Smooth muscle cell (in vitro differentiated cells): ENCODE data around the gene NEUROD2. TPM values are rescaled to one million over a fixed set of nuclear protein-coding genes. Genes with fewer than 3 reads are reported as not detected.

Experiments used
- DNase-seq: peaks from one replicate; lab custom pipeline; 2025; ENCODE audit not compliant: unreplicated experiment; lab: John Stamatoyannopoulos, UW
- H2AFZ ChIP-seq: fragments of 200-600 bp; sonication (generic); 2 replicates; pipeline ENCODE4 v1.6.0; 2016; ENCODE audit warnings: antibody characterized with exemption, low read depth, mild to moderate bottlenecking
- H3F3A ChIP-seq: fragments of 200-600 bp; sonication (generic); 2 replicates; pipeline ENCODE4 v1.6.0; 2017; ENCODE audit warnings: antibody characterized with exemption, low read depth
- H3K27ac ChIP-seq: fragments of 200-600 bp; sonication (generic); 2 replicates; pipeline ENCODE4 v1.5.1; 2016; ENCODE audit warnings: low read depth, mild to moderate bottlenecking
- H3K27me3 ChIP-seq: fragments of 200-600 bp; sonication (generic); 2 replicates; pipeline ENCODE4 v1.6.1; 2016; ENCODE audit warnings: low read depth, mild to moderate bottlenecking
- H3K36me3 ChIP-seq: fragments of 200-600 bp; sonication (generic); 2 replicates; pipeline ENCODE4 v1.5.1; 2016; ENCODE audit warnings: low read depth
- H3K4me1 ChIP-seq: fragments of 200-600 bp; sonication (generic); 2 replicates; pipeline ENCODE4 v1.5.1; 2016; ENCODE audit warnings: low read depth
- H3K4me2 ChIP-seq: fragments of 200-600 bp; sonication (generic); 2 replicates; pipeline ENCODE4 v1.6.0; 2016; ENCODE audit warnings: mild to moderate bottlenecking
- H3K4me3 ChIP-seq: fragments of 200-600 bp; sonication (generic); 2 replicates; pipeline ENCODE4 v1.5.1; 2016; ENCODE audit warnings: mild to moderate bottlenecking
- H3K79me2 ChIP-seq: fragments of 200-600 bp; sonication (generic); 2 replicates; pipeline ENCODE4 v1.6.0; 2016; ENCODE audit warnings: low read depth, mild to moderate bottlenecking
- H3K9ac ChIP-seq: fragments of 200-600 bp; sonication (generic); 2 replicates; pipeline ENCODE4 v1.6.0; 2016; ENCODE audit warnings: low read depth
- H3K9me3 ChIP-seq: fragments of 200-600 bp; sonication (generic); replicated peaks from 2 replicates; pipeline ENCODE4 v1.5.1; 2016; ENCODE audit warnings: low read depth
- H4K20me1 ChIP-seq: fragments of 200-600 bp; sonication (generic); 2 replicates; pipeline ENCODE4 v1.6.0; 2016; ENCODE audit warnings: low read depth
- CTCF ChIP-seq: fragments of 200-600 bp; sonication (generic); IDR thresholded peaks from 2 replicates; pipeline ENCODE4 v1.5.1; 2017; ENCODE audit warnings: borderline replicate concordance, mild to moderate bottlenecking, antibody characterized with exemption; ENCODE audit not compliant: insufficient read depth, poor library complexity, severe bottlenecking
- WGBS: methylation state at CpG from one replicate; pipeline ENCODE4 v1.1.7; 2016; ENCODE audit warnings: low lambda C conversion rate; 5-methylcytosine and 5-hydroxymethylcytosine counted together
- polyA plus RNA-seq: library from polyadenylated mRNA; unstranded; fragments of >200 nt; fragmentation: Nextera tagmentation; extraction: Ambion mirVana; gene quantifications from 2 replicates; pipeline ENCODE4 v1.2.1, GENCODE V29; 2016
- total RNA-seq: library from RNA; depleted of rRNA; stranded (reverse); fragments of >200 nt; gene quantifications from 2 replicates; pipeline ENCODE4 v1.2.3, GENCODE V29; 2014

NEUROD2 gene
- total and polyA plus RNA-seq, 2 experiments from 2014 or later, result 0.19 TPM; not detected in 1

GRCh38 chr17:39562976-39563375 lies 44.7 kb downstream of the NEUROD2 start:
- no peaks in the 10 kb centered on the region for H3K27me3 ChIP-seq
- no peak overlapping the region for H3K4me2 ChIP-seq
- H3K4me3 ChIP-seq, result no peak overlapping the region
- no peaks in the 10 kb centered on the region for H3K4me1 ChIP-seq
- no peak for TF ChIP-seq CTCF
- no peaks in the 10 kb centered on the region for H3K79me2 ChIP-seq
- H2AFZ ChIP-seq, result no peak overlapping the region
- no peaks in the 10 kb centered on the region for H3K9me3 ChIP-seq
- DNase-seq, result no peak
- WGBS, result 75% methylated on average over 7 of the region's 7 CpGs
- no peak overlapping the region for H3K9ac ChIP-seq
- H3K36me3 ChIP-seq, result no peaks in the 10 kb centered on the region
- no peaks in the 10 kb centered on the region for H4K20me1 ChIP-seq
- no peak overlapping the region for H3K27ac ChIP-seq
- no peaks in the 10 kb centered on the region for H3F3A ChIP-seq

- TF ChIP-seq CTCF, result no peak
- no peaks in the 10 kb centered on the region for H3K79me2 ChIP-seq
- no peak overlapping the region for H3K4me3 ChIP-seq
- no peaks in the 10 kb centered on the region for H3F3A ChIP-seq
- H3K36me3 ChIP-seq, result no peaks in the 10 kb centered on the region
- H3K4me1 ChIP-seq, result no peaks in the 10 kb centered on the region
- DNase-seq, result no peak
- H3K27ac ChIP-seq, result no peak overlapping the region
- H3K27me3 ChIP-seq, result no peaks in the 10 kb centered on the region
- no peaks in the 10 kb centered on the region for H4K20me1 ChIP-seq
- no peak overlapping the region for H2AFZ ChIP-seq
- H3K9ac ChIP-seq, result no peak overlapping the region
- WGBS, result 87% methylated on average over 1 of the region's 1 CpG
- H3K4me2 ChIP-seq, result no peak overlapping the region
- H3K9me3 ChIP-seq, result no peaks in the 10 kb centered on the region
These were observed 45.3 kb downstream of the NEUROD2 start for GRCh38 chr17:39562395-39562794.

- Histone ChIP-seq H2AFZ (no peak overlapping the region), H3K36me3 (no peaks in the 10 kb centered on the region), H3K9me3 (no peaks in the 10 kb centered on the region), H3F3A (no peaks in the 10 kb centered on the region), H3K4me1 (no peaks in the 10 kb centered on the region), H3K9ac (no peak overlapping the region), H4K20me1 (no peaks in the 10 kb centered on the region), H3K79me2 (no peaks in the 10 kb centered on the region), H3K27me3 (no peaks in the 10 kb centered on the region), H3K4me2 (no peak overlapping the region), H3K4me3 (no peak overlapping the region), H3K27ac (no peak overlapping the region)
- DNase-seq, result no peak
- 83% methylated on average over 1 of the region's 1 CpG for WGBS
- no peak for TF ChIP-seq CTCF
These were observed 51.3 kb downstream of the NEUROD2 start for GRCh38 chr17:39556423-39556822.

- no peaks in the 10 kb centered on the region for H4K20me1 ChIP-seq
- no peak for DNase-seq
- 87% methylated on average over 2 of the region's 2 CpGs for WGBS
- no peak overlapping the region for H3K4me2 ChIP-seq
- no peaks in the 10 kb centered on the region for H3K79me2 ChIP-seq
- no peaks in the 10 kb centered on the region for H3K36me3 ChIP-seq
- H3K9ac ChIP-seq, result no peak overlapping the region
- H3K4me3 ChIP-seq, result no peak overlapping the region
- H3K27ac ChIP-seq, result no peak overlapping the region
- no peaks in the 10 kb centered on the region for H3F3A ChIP-seq
- TF ChIP-seq CTCF, result no peak
- H3K4me1 ChIP-seq, result no peaks in the 10 kb centered on the region
- H3K27me3 ChIP-seq, result no peaks in the 10 kb centered on the region
- H3K9me3 ChIP-seq, result no peaks in the 10 kb centered on the region
- no peak overlapping the region for H2AFZ ChIP-seq
These were observed 52.4 kb downstream of the NEUROD2 start for GRCh38 chr17:39555368-39555767.

Other genes with a start within 250 kb of the NEUROD2 start
- gene FBXL20, start 206.3 kb downstream of the NEUROD2 start, total RNA-seq, result 13.6 and 19.9 TPM in 2 replicates
- gene FBXL20, start 206.3 kb downstream of the NEUROD2 start, polyA plus RNA-seq, result 8.0 and 10.9 TPM in 2 replicates
- gene MED1, start 156.7 kb downstream of the NEUROD2 start, total RNA-seq, result 20.7 and 25.3 TPM in 2 replicates
- gene MED1, start 156.7 kb downstream of the NEUROD2 start, polyA plus RNA-seq, result 9.5 and 11.2 TPM in 2 replicates
- gene CDK12, start 146.4 kb downstream of the NEUROD2 start, total RNA-seq, result 31.9 and 37.7 TPM in 2 replicates
- gene CDK12, start 146.4 kb downstream of the NEUROD2 start, polyA plus RNA-seq, result 5.8 and 7.1 TPM in 2 replicates
- 1.7 TPM in 1 of 2 replicates, not detected in the other for gene PPP1R1B, start 19.0 kb upstream of the NEUROD2 start, total RNA-seq
- not detected in 2 replicates for gene PPP1R1B, start 19.0 kb upstream of the NEUROD2 start, polyA plus RNA-seq
- 33.7 and 37.5 TPM in 2 replicates for gene STARD3, start 29.2 kb upstream of the NEUROD2 start, total RNA-seq
- 53.3 and 61.8 TPM in 2 replicates for gene STARD3, start 29.2 kb upstream of the NEUROD2 start, polyA plus RNA-seq
- 1.1 TPM in 1 of 2 replicates, not detected in the other for gene TCAP, start 57.4 kb upstream of the NEUROD2 start, total RNA-seq
- gene TCAP, start 57.4 kb upstream of the NEUROD2 start, polyA plus RNA-seq, result 0.41 and 0.69 TPM in 2 replicates
- gene PNMT, start 60.5 kb upstream of the NEUROD2 start, total RNA-seq, result not detected in 2 replicates
- gene PNMT, start 60.5 kb upstream of the NEUROD2 start, polyA plus RNA-seq, result 0.23 and 1.3 TPM in 2 replicates
- gene PGAP3, start 80.1 kb upstream of the NEUROD2 start, total RNA-seq, result 16.5 and 19.4 TPM in 2 replicates
- gene PGAP3, start 80.1 kb upstream of the NEUROD2 start, polyA plus RNA-seq, result 19.1 and 26.4 TPM in 2 replicates
- gene ERBB2, start 92.1 kb upstream of the NEUROD2 start, total RNA-seq, result 44.5 and 49.4 TPM in 2 replicates
- 53.6 and 56.1 TPM in 2 replicates for gene ERBB2, start 92.1 kb upstream of the NEUROD2 start, polyA plus RNA-seq
- gene MIEN1, start 122.6 kb upstream of the NEUROD2 start, total RNA-seq, result 33.5 and 55.8 TPM in 2 replicates
- gene MIEN1, start 122.6 kb upstream of the NEUROD2 start, polyA plus RNA-seq, result 70.7 and 71.5 TPM in 2 replicates
- gene GRB7, start 130.0 kb upstream of the NEUROD2 start, total RNA-seq, result 2.7 and 3.6 TPM in 2 replicates
- 4.1 and 9.1 TPM in 2 replicates for gene GRB7, start 130.0 kb upstream of the NEUROD2 start, polyA plus RNA-seq